ENCODE measurements around the gene SFXN5.

DNA sequence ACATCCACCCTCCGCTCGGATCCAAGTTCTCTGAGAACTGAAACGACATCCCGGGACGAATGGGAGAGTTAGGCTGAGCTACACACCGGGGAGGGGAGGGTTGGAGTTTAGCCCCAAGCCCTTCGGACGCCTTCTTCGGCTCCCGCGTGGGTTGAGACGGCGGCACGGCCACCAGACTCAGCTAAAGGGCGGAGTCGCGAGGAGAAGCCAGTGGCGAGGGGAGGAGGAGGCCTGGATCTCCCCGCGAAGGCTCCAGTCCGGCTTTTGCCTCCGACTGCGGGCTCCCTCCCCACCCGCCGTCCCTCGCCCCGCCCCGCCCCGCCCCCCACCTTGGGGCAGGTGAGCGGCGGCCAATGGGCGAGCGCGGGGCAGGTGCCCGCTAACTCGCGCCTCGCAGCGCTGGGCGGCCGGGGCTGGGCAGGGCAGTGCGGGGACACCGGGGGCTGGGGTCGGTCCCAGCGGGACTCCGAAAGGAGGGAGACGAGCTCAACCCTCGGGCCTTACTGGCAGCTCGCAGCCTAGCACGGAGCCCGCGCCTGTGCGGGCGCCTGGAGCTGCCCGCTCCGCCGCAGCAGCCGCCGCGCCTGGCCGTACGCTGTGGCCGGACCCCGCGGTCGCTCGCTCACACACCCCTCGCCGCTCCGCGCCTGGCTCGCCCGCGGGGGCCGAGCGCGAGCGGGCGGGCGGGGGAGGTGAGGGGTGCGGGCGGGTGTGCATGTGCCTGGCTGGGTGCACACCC lies 154.2 kb downstream of the SFXN5 start, which contains the start of gene EMX1:
- TF ChIP-seq, protein P1, sequence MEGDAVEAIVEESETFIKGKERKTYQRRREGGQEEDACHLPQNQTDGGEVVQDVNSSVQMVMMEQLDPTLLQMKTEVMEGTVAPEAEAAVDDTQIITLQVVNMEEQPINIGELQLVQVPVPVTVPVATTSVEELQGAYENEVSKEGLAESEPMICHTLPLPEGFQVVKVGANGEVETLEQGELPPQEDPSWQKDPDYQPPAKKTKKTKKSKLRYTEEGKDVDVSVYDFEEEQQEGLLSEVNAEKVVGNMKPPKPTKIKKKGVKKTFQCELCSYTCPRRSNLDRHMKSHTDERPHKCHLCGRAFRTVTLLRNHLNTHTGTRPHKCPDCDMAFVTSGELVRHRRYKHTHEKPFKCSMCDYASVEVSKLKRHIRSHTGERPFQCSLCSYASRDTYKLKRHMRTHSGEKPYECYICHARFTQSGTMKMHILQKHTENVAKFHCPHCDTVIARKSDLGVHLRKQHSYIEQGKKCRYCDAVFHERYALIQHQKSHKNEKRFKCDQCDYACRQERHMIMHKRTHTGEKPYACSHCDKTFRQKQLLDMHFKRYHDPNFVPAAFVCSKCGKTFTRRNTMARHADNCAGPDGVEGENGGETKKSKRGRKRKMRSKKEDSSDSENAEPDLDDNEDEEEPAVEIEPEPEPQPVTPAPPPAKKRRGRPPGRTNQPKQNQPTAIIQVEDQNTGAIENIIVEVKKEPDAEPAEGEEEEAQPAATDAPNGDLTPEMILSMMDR (IDR thresholded peaks at IDR 0.05), result no peak
- no peak for TF ChIP-seq POLR2A (IDR thresholded peaks at IDR 0.05)

Measured in testis (tissue), 2 donors.